K562 (cell line): ENCODE measurements around the gene DNASE1L2. TPM values are rescaled to one million over a fixed set of nuclear protein-coding genes. Genes with fewer than 3 reads are reported as not detected.

Experiments
- ATAC-seq: fragments of 200-7000 bp; cut with Tn5 transposase; 3 replicates; pipeline ENCODE4 v1.9.1; 2020; ENCODE audit warnings: moderate library complexity
- BruUV-seq: library from RNA; stranded (reverse); fragments of 400-500 nt; replicated peaks from 2 replicates; lab custom pipeline; 2021; lab: Mats Ljungman, UMichigan
- CTCF ChIA-PET: fragments of 300-600 bp; formaldehyde crosslinking; extraction: SDS; loops from one replicate; lab custom pipeline; 2021; ENCODE audit warnings: low intra/inter-chr PET ratio; lab: Yijun Ruan, JAX
- POLR2A ChIA-PET: fragments of 300-600, 350-650 bp; sonication (Branson Sonifier 250); formaldehyde crosslinking; extraction: SDS; loops from one replicate; lab custom pipeline; 2021; ENCODE audit warnings: antibody characterized with exemption, inconsistent platforms; lab: Yijun Ruan, JAX
- DNase-seq, 4 experiments: peaks; one replicate each; pipeline versions ENCODE4 v3.0.0 to v3.0.0-alpha.2; 2011 to 2018; ENCODE audit warnings: low spot score in 3 of 4, mixed read lengths in 3 of 4; ENCODE audit errors: extremely low read depth in 1 of 4
- FAIRE-seq: peaks from 2 replicates; lab custom pipeline; 2011; peaks lifted over from hg19 to GRCh38; lab: Jason Lieb, UNC
- H2AFZ ChIP-seq: 2 replicates; pipeline ENCODE4 v1.6.0; 2011; ENCODE audit warnings: low read depth, low read length, control low read depth, inconsistent platforms
- H3K27ac ChIP-seq: fragments of 200-600 bp; 3 replicates; pipeline ENCODE4 v1.8.0; 2011; ENCODE audit warnings: low read depth, mild to moderate bottlenecking, control low read depth, inconsistent platforms, low read length, moderate library complexity, mixed read lengths; ENCODE audit errors: extremely low read depth
- H3K27me3 ChIP-seq, 2 experiments: fragments of 300-600 bp in 1 of 2; 2 replicates in 1 of 2; 3 replicates in 1 of 2; pipeline versions ENCODE4 v1.6.0 to v1.8.0; 2011; ENCODE audit warnings: inconsistent platforms in 2 of 2, low read length in 2 of 2, mild to moderate bottlenecking in 1 of 2, mixed read lengths in 1 of 2, moderate library complexity in 1 of 2; ENCODE audit not compliant: control insufficient read depth in 2 of 2, insufficient read depth in 2 of 2
- H3K36me3 ChIP-seq: fragments of 300-600 bp; 3 replicates; pipeline ENCODE4 v1.8.0; 2011; ENCODE audit warnings: mild to moderate bottlenecking, low read length, inconsistent platforms; ENCODE audit not compliant: control insufficient read depth, insufficient read depth
- H3K4me1 ChIP-seq, 2 experiments: fragments of 200-600 bp in 1 of 2; replicated peaks in 1 of 2; 2 replicates in 1 of 2; 3 replicates in 1 of 2; pipeline versions ENCODE4 v1.5.1 to v1.8.0; 2011; ENCODE audit warnings: inconsistent platforms in 2 of 2, low read length in 2 of 2, mild to moderate bottlenecking in 1 of 2, mixed read lengths in 1 of 2, moderate library complexity in 1 of 2; ENCODE audit not compliant: control insufficient read depth in 2 of 2, insufficient read depth in 2 of 2
- H3K4me2 ChIP-seq: 2 replicates; pipeline ENCODE4 v1.6.1; 2011; ENCODE audit warnings: low read length, control low read depth, inconsistent platforms, mixed read lengths; ENCODE audit not compliant: insufficient read depth
- H3K4me3 ChIP-seq: fragments of 200-600 bp; sonication (generic), shearing (Covaris generic); 2 replicates; pipeline ENCODE4 v1.5.1; 2016; ENCODE audit warnings: control low read depth, inconsistent platforms
- H3K79me2 ChIP-seq: fragments of 200-600 bp; 3 replicates; pipeline ENCODE4 v1.8.0; 2011; ENCODE audit warnings: low read length, inconsistent platforms; ENCODE audit not compliant: control insufficient read depth, insufficient read depth
- H3K9ac ChIP-seq, 2 experiments: 2 replicates each; pipeline versions ENCODE4 v1.6.0 to v1.6.1; 2011; ENCODE audit warnings: low read depth in 2 of 2, low read length in 2 of 2, control low read depth in 1 of 2, inconsistent platforms in 1 of 2, mild to moderate bottlenecking in 1 of 2, mixed read lengths in 1 of 2; ENCODE audit not compliant: insufficient read depth in 1 of 2
- H3K9me1 ChIP-seq: one replicate; pipeline ENCODE4 v1.6.0; 2011; ENCODE audit warnings: inconsistent platforms, mild to moderate bottlenecking, low read length, moderate library complexity; ENCODE audit not compliant: control insufficient read depth, insufficient read depth
- H3K9me3 ChIP-seq: replicated peaks from 2 replicates; pipeline ENCODE4 v1.5.1; 2011; ENCODE audit warnings: low read depth, low read length, inconsistent platforms; ENCODE audit not compliant: control insufficient read depth, insufficient read depth
- H4K20me1 ChIP-seq: replicated peaks from 2 replicates; pipeline ENCODE4 v1.6.1; 2011; ENCODE audit warnings: low read length, inconsistent platforms, mixed read lengths; ENCODE audit not compliant: control insufficient read depth, insufficient read depth
- E2F6 ChIP-seq, 2 experiments: IDR thresholded peaks; 2 replicates each; pipeline ENCODE4 v1.6.1; 2011; ENCODE audit warnings: borderline replicate concordance in 1 of 2, control low read depth in 1 of 2, low read depth in 1 of 2, low read length in 1 of 2, mild to moderate bottlenecking in 1 of 2, mixed read lengths in 1 of 2, moderate library complexity in 1 of 2; ENCODE audit not compliant: insufficient read depth in 1 of 2, insufficient read length in 1 of 2, poor library complexity in 1 of 2, severe bottlenecking in 1 of 2; ENCODE audit errors: extremely low read depth in 1 of 2
- L3MBTL2 ChIP-seq: fragments of 450-650 bp; IDR thresholded peaks from 2 replicates; pipeline ENCODE4 v1.6.1; 2016; ENCODE audit warnings: mild to moderate bottlenecking, moderate library complexity
- MAX ChIP-seq: sonication (generic); formaldehyde crosslinking; IDR thresholded peaks from 2 replicates; pipeline ENCODE4 v1.9.0; 2022; ENCODE audit warnings: mild to moderate bottlenecking, missing genetic modification reagents
- NR2F6 ChIP-seq: fragments of 450-650 bp; formaldehyde crosslinking; IDR thresholded peaks from 2 replicates; pipeline ENCODE4 v1.4.0; 2020; ENCODE audit warnings: mild to moderate bottlenecking
- POLR2A ChIP-seq: fragments of 450-650 bp; conservative IDR thresholded peaks from 2 replicates; pipeline ENCODE4 v1.6.1; 2016
- POLR2G ChIP-seq: fragments of 200-400 bp; formaldehyde crosslinking; IDR thresholded peaks from 2 replicates; pipeline ENCODE4 v1.6.1; 2017; ENCODE audit warnings: low read depth, mild to moderate bottlenecking, antibody characterized with exemption, low read length, moderate library complexity
- RBFOX2 ChIP-seq: fragments of 200-400 bp; formaldehyde crosslinking; IDR thresholded peaks from 2 replicates; pipeline ENCODE4 v1.6.1; 2017; ENCODE audit warnings: low read depth, mild to moderate bottlenecking, low read length, moderate library complexity
- ZBTB33 ChIP-seq: sonication (generic); formaldehyde crosslinking; IDR thresholded peaks from 2 replicates; pipeline ENCODE4 v1.8.1; 2023; ENCODE audit warnings: mild to moderate bottlenecking, missing genetic modification reagents
- ZBTB43 ChIP-seq: sonication (generic); formaldehyde crosslinking; IDR thresholded peaks from 2 replicates; pipeline ENCODE4 v1.8.0; 2023; ENCODE audit warnings: mild to moderate bottlenecking, missing genetic modification reagents
- ZFX ChIP-seq: sonication (generic); formaldehyde crosslinking; IDR thresholded peaks from 2 replicates; pipeline ENCODE4 v1.8.0; 2022; ENCODE audit warnings: mild to moderate bottlenecking, missing genetic modification reagents, moderate library complexity
- WGBS: fragments of 100-300 bp; shearing (Covaris generic); methylation state at CpG from one replicate; pipeline ENCODE4 v1.1.6; 2016; ENCODE audit warnings: low coverage, mixed read lengths; ENCODE audit not compliant: insufficient coverage; ENCODE audit errors: missing lambda C conversion rate; 5-methylcytosine and 5-hydroxymethylcytosine counted together
- in situ Hi-C: fragments of 300-500 bp; cut with MboI; formaldehyde crosslinking; loops from 4 replicates; pipeline ENCODE4 v1.15.0; 2018; ENCODE audit warnings: inconsistent platforms, mixed read lengths
- intact Hi-C: fragments of 100-400 bp; cut with micrococcal nuclease; formaldehyde crosslinking; loops from 2 replicates; pipeline ENCODE4 v1.14.2; 2022
- polyA plus RNA-seq, 8 experiments: library from polyadenylated mRNA; depleted of rRNA in 4 of 8; stranded (reverse) in 5 of 8; unstranded in 3 of 8; fragments of >200 nt; fragmentation: Nextera tagmentation in 2 of 8; fragmentation: Illumina TruSeq in 1 of 8; extraction: Ambion mirVana in 2 of 8; extraction: Trizol in 1 of 8; gene quantifications; 2 replicates each; pipeline versions ENCODE4 v1.2.1 to v1.2.3, GENCODE V29; 2011 to 2014; ENCODE audit warnings: inconsistent platforms in 1 of 8, missing spikeins in 1 of 8
- total RNA-seq, 7 experiments: library from RNA; depleted of rRNA in 6 of 7; stranded (reverse); fragments of >200 nt in 6 of 7; fragmentation: Illumina TruSeq in 2 of 7; extraction: Trizol in 2 of 7; gene quantifications; 2 replicates each; pipeline versions ENCODE4 v1.2.1 to v1.2.3, GENCODE V29; 2011 to 2021; ENCODE audit warnings: low replicate concordance in 1 of 7

DNASE1L2 gene
- total and polyA plus RNA-seq, 9 of the 15 experiments (the other 6 are each of a cell fraction or from before 2014, with no cell fraction given): 0.08 to 2.7 (median 1.7) TPM; not detected in 1

GRCh38 chr16:2187212-2187611 lies 49.0 kb upstream of the DNASE1L2 start:
- in situ Hi-C loops: no loop called here
- no peaks in the 10 kb centered on the region for H3K9me1 ChIP-seq
- intact Hi-C loops: no loop called here
- H3K4me2 ChIP-seq: 0 out of 2 replicates have a peak overlapping the region, but pooled peaks have one; percentile 8
- ChIA-PET CTCF (no interaction called here), POLR2A (no interaction called here)
- no peaks in the 10 kb centered on the region for H3K9me3 ChIP-seq
- no peak overlapping the region for H3K27ac ChIP-seq
- H3K27me3 ChIP-seq: no peaks in the 10 kb centered on the region
- peak; percentile 46 for TF ChIP-seq RBFOX2
- TF ChIP-seq POLR2A: peak; percentile 37; the same call in 1 of the 2 replicates
- peak; percentile 82 for TF ChIP-seq ZBTB33 (CRISPR knock-in tag)
- peak; percentile 60 for TF ChIP-seq POLR2G
- TF ChIP-seq ZFX (CRISPR knock-in tag): peak; percentile 23; the same call in 1 of the 2 replicates
- TF ChIP-seq L3MBTL2: peak; percentile 75; the same call in 1 of the 2 replicates
- TF ChIP-seq ZBTB43 (CRISPR knock-in tag): no peak
- peak; percentile 77 for TF ChIP-seq MAX (CRISPR knock-in tag)
- no peak for TF ChIP-seq NR2F6 (CRISPR knock-in tag)
- peak; percentile 48 to 82 for TF ChIP-seq E2F6 (IDR thresholded peaks at IDR 0.05; ENCODE audit: borderline replicate concordance in 1 of 2, extremely low read depth in 1 of 2, insufficient read depth in 1 of 2, insufficient read length in 1 of 2, low read depth in 1 of 2, low read length in 1 of 2, poor library complexity in 1 of 2, severe bottlenecking in 1 of 2)
- H2AFZ ChIP-seq: peak overlapping the region; percentile 68
- ATAC-seq (peak; percentile 77), FAIRE-seq (peak; percentile 35), DNase-seq (peak; percentile 36 to 42 (median 38))
- H3K79me2 ChIP-seq: no peaks in the 10 kb centered on the region
- BruUV-seq: no TSS peak
- WGBS: 28% methylated on average over 17 of the region's 17 CpGs
- H3K36me3 ChIP-seq: no peaks in the 10 kb centered on the region
- 0 out of 2 replicates have a peak, but pooled peaks cover under 1% of the 10 kb centered on the region for H4K20me1 ChIP-seq
- peak overlapping the region in 1 of 2 experiments; percentile 89; a peak in 3 of 4 replicates for H3K9ac ChIP-seq
- no peak overlapping the region; the same call in 1 of the 2 replicates for H3K4me3 ChIP-seq
- peaks cover 0 to 80% of the 10 kb centered on the region in 2 experiments; a peak in 2 of 5 replicates for H3K4me1 ChIP-seq
